Measurements from ENCODE around the gene ATP1B2.
"Not testable (repeated sequence)": the region's sequence is repeated elsewhere in the genome, so short reads cannot be mapped to it uniquely, and the experiment has no call there.

The ATP1B2 gene, protein sequence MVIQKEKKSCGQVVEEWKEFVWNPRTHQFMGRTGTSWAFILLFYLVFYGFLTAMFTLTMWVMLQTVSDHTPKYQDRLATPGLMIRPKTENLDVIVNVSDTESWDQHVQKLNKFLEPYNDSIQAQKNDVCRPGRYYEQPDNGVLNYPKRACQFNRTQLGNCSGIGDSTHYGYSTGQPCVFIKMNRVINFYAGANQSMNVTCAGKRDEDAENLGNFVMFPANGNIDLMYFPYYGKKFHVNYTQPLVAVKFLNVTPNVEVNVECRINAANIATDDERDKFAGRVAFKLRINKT

DNA sequence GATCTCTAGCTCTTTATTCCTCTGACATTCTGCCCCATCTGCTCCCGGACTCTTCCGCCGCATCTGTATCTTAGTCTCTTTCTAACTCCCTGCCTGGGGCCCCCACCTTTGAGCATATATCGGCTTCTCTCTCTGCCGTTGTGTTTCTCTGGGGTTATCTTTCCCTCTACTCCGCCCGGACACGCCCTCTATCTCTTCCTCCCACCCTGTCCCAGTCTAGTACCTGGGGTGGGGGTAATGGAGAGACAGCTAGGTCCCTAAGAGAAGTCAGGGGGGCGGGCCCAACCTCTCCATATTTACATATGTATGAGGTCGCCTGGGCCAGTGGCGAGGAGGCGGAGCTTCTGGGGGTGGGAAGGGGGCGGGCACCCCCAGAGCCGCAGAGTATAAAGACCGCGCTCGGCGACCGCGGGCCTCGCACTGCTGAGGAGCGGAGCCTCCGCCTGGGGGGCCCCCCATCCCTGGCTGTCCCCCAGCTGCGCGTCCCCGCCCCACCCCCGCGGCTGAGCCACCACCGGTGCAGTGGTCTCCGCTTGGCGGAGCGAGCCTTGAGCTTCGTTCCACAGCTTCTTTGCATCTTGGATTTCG lies at the start of gene ATP1B2:
ATP1B2 (plus strand) TSS at position 418 of the 588 bp plus-strand sequence. CDS start 593 bp downstream, outside the sequence.
- no peak for DNase-seq

GRCh38 chr17:7606280-7606679 lies 44.4 kb upstream of the ATP1B2 start:
- no peak for DNase-seq

GRCh38 chr17:7610641-7611040 lies 40.1 kb upstream of the ATP1B2 start:
- DNase-seq, result no peak

DNA sequence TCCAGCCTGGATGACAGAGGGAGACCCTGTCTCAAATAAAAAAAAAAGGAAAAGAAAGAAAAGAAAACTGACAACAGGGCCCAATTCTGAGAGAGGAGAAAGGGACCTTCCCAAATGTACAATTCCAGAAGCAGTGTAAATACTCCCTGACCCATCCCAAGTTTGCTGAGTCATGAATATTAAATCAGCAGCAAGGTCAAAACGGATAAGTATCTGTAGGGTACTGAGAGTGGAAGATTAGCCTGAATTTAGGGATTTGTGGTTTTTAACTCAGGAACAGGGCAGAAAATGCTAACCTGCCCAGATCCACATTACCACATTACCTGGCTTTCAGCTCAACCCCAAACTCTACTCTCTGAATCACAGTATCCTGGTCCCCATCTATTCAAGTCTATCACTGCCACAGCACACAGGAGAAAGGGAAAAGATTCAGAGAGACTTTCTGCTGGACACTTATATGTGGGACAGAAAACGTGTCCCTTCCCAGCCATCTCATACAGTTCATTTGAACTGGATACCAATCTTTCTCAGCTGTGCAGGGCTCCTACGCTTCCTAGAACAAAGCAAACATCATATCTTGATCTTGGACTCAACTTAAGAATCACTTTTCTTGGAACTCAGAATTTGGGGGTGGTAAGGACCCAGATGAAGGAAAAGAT lies 39.0 kb upstream of the ATP1B2 start:
- no peak for DNase-seq

DNA sequence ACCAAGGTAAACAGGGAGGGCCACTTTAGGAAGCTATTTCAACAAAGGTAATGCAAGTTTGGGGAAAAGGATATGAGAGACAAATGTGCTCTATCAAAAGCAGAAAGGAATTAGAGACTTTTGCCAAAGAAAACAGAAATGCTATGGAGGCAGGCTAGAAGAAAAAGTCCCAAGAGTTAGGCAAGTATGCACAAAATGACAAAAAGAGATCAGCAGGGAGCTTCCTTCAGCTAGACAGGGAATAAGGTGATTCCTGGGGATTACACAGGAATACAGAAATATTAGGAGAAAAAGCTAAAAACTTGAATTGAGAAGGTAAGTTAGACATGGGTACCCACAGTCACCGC lies 38.5 kb upstream of the ATP1B2 start:
- DNase-seq, result no peak

DNA sequence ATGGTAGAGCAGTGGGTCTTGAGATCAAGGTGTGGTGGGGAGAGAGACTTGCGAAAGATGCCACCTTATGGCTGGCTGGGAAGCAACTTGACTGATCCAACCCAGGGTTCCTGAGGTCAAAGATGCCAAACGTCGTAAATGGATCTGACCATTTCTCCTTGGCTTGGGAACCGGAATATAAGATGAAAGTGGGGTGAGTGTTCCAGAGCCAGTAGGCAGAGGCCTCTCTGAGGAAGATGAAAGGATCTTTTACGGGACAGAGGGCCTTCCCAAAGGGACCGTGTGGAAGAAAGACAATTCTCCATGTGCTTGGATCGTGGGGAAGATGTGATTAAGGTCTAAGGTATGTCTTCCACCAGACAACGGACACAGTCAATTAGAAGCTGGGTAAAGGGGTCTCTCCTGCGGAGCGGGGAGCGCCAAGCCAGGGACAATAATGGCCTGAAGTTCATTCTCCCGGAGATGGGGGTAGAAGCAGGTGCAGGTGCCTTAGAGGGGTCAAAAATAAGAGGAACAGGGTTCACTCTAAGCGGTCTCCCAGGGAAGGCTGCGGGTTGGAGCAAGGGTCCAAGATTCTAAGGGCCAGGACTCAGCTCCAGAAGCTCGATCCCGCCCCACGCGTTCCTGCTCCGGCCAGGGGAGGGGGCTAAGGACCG lies 36.8 kb upstream of the ATP1B2 start:
- no peak for DNase-seq

GRCh38 chr17:7614425-7615264 lies 36.1 kb upstream of the ATP1B2 start, which contains the start of gene FXR2:
Gene FXR2 (minus strand): TSS chr17:7614897. CDS start chr17:7614532, 365 bp downstream.
- DNase-seq, result peak; percentile 98

DNA sequence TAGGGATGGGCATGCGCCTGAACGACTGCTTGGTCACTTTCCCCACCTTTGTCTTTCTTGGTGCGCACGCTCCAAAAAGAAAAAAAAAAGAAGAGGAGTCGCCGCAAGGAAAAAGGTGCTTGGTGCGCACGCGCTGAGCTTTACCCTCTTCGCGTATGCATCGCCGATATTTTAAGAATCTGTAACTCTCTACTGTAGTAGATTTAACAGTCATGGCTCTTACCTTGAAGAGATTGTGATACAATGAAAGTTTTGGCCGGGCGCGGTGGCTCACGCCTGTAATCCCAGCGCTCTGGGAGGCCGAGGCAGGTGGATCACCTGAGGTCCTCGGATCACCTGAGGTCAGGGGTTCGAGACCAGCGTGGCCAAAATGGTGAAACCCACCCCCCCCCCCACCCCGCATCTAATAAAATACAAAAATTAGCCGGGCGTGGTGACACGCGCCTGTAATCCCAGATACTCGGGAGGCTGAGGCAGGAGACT lies 35.4 kb upstream of the ATP1B2 start:
- DNase-seq, result no peak

DNA sequence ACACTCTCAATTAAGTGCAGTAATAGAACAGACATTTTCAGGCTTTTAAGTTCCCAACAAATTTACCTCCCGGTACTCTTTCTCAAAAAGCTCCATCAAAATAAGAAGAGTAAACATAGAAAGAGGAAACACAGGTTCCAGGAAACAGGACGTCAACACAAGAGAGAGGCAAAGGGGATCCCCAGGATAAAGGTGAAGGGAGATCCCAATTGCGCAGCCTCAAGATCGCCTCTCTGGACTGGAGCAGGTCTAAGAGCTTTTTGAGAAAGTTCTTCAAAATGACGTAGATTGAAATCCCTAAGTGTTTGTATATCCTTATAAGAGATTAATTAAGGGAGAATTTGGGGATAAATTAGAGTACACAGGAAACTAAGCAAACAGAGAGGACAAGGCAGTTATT lies 32.1 kb upstream of the ATP1B2 start:
- no peak for DNase-seq

DNA sequence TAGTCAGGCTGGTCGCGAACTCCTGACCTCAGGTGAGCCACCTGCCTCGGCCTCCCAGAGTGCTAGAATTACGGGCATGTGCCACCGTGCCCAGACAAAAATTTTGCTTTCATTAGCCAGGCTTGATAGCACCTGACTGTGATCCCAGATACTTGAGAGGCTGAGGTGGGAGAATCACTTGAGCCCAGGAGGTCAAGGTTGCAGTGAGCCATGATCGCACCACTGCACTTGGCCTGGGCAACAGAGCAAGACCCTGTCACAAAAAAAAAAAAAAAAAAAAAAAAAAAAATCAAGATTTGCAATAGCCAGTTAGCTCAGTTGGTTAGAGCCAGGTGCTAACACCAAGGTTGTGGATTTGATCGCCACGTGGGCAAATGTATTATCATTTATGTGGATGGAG lies 29.9 kb upstream of the ATP1B2 start:
- no peak for DNase-seq

DNA sequence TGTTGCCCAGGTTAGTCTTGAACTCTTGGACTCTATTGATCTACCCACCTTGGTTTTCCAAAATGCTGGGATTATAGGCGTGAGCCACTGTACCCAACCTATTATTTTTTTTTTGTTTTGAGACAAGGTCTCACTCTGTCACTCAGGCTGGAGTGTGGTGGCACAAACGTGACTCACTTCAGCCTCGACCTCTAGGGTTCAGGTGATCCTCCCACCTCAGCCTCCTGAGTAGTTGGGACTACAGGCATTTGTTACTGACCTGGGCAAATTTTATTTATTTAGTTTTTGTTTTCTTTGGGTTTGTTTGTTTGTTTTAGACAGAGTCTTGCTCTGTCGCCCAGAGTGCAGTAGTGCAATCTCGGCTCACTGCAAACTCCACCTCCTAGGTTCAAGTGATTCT lies 27.1 kb upstream of the ATP1B2 start:
- DNase-seq, result no peak

GRCh38 chr17:7625749-7626148 lies 25.0 kb upstream of the ATP1B2 start:
- not testable (repeated sequence) for DNase-seq

DNA sequence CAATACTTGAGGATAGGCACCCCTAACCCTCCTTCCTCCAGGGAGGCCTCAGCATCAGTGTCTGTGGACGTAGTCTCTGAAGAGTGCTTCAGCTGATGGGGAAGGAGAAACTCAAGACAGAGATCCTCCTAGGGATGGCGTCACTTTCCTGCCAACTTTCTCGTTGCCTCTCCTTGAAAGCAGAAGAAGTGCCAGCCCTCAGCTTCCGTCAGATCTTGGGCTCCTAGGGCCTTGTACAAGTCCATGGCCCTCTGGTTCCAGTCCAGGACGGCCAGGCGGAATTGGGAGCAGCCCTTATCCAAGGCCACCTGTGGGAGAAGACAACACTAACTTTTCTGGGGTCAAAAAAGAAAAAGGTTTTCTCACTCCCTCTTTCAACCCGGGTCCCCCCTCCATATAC lies 24.4 kb upstream of the ATP1B2 start:
- DNase-seq, result no peak

DNA sequence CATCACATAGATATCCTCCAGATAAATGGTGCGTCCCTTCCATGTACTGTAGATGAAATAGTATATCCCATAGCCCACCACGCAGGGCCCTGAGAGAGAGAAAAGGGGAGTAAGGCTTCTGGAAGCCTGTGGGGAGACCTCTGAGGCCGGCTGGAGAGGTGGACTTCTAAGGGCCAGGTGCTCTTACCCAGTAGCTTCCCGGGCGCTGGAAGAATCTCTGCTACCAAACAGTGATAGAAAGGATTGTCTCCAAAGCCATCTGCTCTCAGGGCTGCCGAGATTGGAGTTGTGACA lies 23.8 kb upstream of the ATP1B2 start:
- DNase-seq, result no peak

- DNase-seq, result peak; percentile 80
These were observed 23.2 kb upstream of the ATP1B2 start, which contains the start of gene SAT2 for GRCh38 chr17:7627250-7628121. Gene SAT2 (minus strand): TSS chr17:7627821. CDS start chr17:7627635, 186 bp downstream.

- no peak for DNase-seq
These were observed 20.7 kb upstream of the ATP1B2 start, which contains the start of gene SHBG for GRCh38 chr17:7629939-7630571. Gene SHBG (plus strand): TSS chr17:7630135. CDS start chr17:7630173, 38 bp downstream.

DNA sequence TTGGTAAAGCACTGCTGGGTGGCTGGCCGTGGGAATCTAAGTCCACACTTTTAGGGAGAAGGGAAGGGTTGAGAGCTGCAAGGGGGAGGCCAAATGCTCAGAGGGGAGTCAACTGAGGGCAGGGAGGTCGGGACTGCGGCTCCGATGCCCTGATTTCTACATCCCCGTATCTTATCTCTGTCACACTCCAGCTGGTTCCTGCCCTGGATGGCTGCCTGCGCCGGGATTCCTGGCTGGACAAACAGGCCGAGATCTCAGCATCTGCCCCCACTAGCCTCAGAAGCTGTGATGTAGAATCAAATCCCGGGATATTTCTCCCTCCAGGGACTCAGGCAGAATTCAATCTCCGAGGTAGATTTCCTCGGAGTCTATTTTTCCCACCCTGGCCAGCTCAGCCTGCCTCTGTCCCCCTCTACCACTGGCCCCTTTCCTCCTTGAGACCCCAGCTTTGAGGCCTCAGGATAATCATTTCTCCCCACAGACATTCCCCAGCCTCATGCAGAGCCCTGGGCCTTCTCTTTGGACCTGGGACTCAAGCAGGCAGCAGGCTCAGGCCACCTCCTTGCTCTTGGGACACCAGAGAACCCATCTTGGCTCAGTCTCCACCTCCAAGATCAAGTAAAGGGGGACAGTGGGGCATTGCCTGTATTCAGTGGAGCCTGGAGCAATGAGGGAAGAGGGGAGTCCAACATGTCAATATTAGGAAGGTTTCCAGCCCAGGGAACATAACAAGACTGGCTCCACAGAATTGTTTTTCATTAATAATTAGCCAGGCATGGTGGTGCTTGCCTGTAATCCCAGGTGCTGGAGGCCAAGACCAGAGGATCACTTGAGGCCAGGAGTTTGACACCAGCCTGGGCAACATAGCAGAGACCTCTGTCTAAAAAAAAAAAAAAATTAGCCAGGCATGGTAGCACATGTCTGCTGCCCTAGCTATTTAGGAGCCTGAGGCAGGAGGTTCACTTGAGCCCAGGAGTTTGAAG lies 19.0 kb upstream of the ATP1B2 start:
- DNase-seq, result no peak

DNA sequence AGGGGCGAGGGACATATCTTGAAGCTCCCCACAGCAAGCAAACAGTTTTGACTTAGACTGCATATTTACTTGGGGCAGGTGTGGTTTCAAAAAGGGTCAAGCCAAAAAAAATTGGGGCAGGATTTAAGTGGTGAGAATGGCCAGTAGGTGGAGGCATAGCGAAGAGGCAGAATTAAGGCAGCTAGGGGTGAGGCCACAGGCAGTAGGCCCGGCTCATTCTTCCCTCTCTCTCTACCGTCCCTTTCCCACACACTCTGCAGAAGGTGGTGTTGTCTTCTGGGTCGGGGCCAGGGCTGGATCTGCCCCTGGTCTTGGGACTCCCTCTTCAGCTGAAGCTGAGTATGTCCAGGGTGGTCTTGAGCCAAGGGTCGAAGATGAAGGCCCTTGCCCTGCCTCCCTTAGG lies 18.2 kb upstream of the ATP1B2 start:
- no peak for DNase-seq

DNA sequence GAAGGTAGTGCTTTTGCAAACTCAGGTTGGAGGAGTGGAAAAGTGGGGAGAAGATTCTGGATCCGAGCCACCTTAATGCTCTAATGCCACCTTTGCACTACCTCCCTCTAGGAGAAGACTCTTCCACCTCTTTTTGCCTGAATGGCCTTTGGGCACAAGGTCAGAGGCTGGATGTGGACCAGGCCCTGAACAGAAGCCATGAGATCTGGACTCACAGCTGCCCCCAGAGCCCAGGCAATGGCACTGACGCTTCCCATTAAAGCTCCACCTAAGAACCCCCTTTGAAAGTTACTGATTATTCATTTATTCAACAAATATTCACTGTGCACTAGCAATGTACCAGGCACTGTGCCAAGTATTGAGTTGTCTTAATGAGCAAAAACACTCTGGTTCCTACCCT lies 17.6 kb upstream of the ATP1B2 start:
- no peak for DNase-seq

DNA sequence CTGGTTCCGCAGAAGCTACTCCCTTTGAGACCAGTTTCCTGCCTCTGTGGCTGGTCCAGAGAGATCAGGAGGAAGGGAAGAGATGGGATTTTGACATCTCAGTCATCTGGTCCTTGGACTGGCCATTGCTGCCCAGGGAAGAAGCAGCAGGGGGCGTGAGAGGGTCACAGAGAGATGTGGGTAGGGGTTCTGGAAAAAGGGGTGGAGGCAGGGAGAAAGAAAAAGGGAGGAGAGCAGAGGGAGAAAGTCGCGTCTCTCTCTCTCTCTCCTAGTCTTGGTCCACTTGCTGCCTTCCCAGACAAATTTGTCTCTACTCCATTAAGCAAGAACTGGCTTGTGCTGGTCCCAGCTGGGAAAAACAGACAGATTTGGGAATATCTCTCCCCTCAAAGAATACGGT lies 16.3 kb upstream of the ATP1B2 start:
- DNase-seq, result no peak

All from GOT3 (cell line).